Fibroblast of the aortic adventitia (primary cell): Measurements from ENCODE around the gene LRPAP1. TPM values are rescaled to one million over a fixed set of nuclear protein-coding genes. Genes with fewer than 3 reads are reported as not detected.
"Not testable (repeated sequence)": the region's sequence is repeated elsewhere in the genome, so short reads cannot be mapped to it uniquely, and the experiment has no call there.

Source experiments
- DNase-seq: peaks from one replicate; pipeline ENCODE4 v3.0.0-alpha.2; 2010; ENCODE audit warnings: low read depth
- H3K4me3 ChIP-seq: 2 replicates; pipeline ENCODE4 v1.5.1; 2011; ENCODE audit warnings: low read depth, mild to moderate bottlenecking, control low read depth, low read length, moderate library complexity
- total RNA-seq: library from RNA; depleted of rRNA; stranded (reverse); fragments of >200 nt; gene quantifications from 2 replicates; pipeline ENCODE4 v1.2.3, GENCODE V29; 2012; ENCODE audit warnings: low replicate concordance

The LRPAP1 gene
- total RNA-seq, 1 donor = 61.0 TPM

DNA sequence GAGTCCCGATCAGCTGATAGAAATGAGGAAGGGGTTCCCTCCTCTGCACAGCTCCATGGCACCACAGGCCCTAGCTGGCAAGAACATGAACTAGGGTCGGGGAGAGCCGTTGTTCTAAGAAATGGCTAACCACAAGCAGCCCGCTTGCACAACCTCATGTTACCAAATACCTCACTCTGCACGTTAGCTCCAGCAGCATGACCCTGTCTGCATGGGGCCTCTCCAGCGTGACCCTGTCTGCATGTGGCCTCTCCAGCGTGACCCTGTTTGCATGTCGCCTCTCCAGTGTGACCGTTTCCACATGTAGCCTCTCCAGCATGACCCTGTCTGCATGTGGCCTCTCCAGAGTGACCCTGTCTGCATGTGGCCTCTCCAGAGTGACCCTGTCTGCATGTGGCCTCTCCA lies 24.9 kb upstream of the LRPAP1 start:
- not testable (repeated sequence) for H3K4me3 ChIP-seq, DNase-seq

GRCh38 chr4:3556244-3556867 lies 24.1 kb upstream of the LRPAP1 start:
- H3K4me3 ChIP-seq, DNase-seq: not testable (repeated sequence)

DNA sequence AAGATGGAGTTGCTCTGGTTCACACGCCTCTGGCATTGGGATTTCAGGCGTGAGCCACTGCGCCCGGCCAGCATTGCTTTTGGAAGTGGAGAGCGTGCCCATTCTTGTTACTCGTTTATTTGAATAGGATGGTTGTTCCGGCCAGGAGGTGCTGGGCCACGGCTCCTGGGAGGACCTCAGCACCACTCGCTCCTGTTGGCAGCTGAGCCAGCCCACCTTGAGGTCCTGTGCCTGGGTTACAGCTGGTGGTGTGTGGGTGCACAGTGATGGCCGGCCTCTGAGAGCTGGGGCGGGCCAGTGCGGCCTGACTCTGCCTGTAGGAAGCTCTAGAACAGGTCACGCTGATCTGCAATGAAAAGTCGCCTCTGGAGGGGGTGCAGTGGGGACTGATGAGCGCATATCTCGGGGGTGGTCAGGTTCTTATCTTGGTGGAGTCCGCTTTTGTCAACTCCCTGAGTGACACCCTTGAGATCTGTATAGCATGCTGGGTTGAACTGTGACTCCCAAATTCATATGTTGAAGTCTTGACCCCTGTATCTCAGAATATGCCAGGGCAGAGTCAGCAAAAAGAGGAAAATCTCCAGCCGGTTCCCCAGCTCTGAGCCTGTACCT lies 23.3 kb upstream of the LRPAP1 start:
- H3K4me3 ChIP-seq, DNase-seq: not testable (repeated sequence)

- DNase-seq, H3K4me3 ChIP-seq: not testable (repeated sequence)
Measured at GRCh38 chr4:3551366-3551765, 19.1 kb upstream of the LRPAP1 start.

GRCh38 chr4:3550792-3551325 lies 18.6 kb upstream of the LRPAP1 start:
- not testable (repeated sequence) for DNase-seq, H3K4me3 ChIP-seq

DNA sequence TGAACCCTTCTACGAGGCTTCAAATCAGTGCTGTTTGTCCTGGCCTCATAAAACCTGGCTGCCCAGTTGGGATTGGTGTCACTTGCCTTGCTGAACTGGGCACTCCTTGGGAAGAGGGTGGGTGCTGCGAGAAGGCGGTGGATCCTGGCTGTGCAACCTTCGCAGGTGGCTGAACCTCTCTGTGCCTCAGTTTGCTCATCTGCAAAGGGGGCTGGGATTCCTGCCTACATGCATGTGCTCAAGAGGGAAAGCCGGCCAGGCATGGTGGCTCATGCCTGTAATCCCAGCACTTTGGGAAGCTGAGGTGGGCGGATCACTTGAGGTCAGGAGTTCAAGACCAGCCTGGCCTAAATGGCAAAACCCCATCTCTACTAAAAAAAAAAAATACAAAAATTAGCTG lies 17.8 kb upstream of the LRPAP1 start:
- not testable (repeated sequence) for H3K4me3 ChIP-seq, DNase-seq

GRCh38 chr4:3549694-3550001 lies 17.4 kb upstream of the LRPAP1 start:
- H3K4me3 ChIP-seq, DNase-seq: not testable (repeated sequence)

GRCh38 chr4:3548991-3549693 lies 16.9 kb upstream of the LRPAP1 start:
- not testable (repeated sequence) for H3K4me3 ChIP-seq, DNase-seq

DNA sequence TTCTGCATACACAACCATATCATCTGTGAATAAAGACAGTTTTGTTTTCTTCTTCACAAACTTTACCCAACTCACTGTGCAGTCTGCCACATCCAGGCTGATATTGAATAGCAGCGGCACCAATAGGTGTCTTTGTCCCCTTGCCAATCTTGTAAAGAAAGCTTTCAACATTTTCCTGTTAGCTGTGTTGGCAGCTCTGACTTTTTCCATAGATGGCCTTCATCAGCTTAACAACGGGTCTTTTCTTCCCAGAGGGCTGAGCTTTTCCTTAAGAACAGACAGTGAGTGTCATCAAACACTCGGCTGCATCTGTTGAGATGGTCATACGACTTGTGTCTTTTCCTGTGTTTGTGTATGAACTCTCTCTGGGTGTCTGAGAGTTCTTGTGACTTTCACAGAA lies 14.5 kb upstream of the LRPAP1 start:
- not testable (repeated sequence) for H3K4me3 ChIP-seq, DNase-seq

DNA sequence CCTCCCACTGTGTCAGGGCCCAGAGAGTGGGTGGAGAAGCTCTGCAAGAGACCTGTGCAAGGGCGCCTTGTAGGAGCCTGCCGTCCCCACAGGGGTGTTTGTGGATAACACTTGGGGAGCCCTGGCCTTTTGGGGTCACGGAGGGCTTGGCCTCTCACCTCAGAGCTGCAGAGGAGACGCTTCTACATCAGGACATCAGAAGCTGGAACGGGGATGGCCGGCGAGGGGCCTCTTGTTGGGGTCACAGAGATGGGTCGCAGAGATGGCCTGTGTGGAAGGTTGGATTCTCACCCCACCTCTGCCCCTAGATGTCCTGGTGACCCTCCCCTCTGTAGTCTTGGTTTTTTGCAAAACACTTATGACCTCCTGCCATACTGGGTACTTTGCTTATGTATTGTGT lies 13.1 kb upstream of the LRPAP1 start:
- not testable (repeated sequence) for DNase-seq, H3K4me3 ChIP-seq

- H3K4me3 ChIP-seq, DNase-seq: not testable (repeated sequence)
Measured at GRCh38 chr4:3544259-3545025, 12.2 kb upstream of the LRPAP1 start.

DNA sequence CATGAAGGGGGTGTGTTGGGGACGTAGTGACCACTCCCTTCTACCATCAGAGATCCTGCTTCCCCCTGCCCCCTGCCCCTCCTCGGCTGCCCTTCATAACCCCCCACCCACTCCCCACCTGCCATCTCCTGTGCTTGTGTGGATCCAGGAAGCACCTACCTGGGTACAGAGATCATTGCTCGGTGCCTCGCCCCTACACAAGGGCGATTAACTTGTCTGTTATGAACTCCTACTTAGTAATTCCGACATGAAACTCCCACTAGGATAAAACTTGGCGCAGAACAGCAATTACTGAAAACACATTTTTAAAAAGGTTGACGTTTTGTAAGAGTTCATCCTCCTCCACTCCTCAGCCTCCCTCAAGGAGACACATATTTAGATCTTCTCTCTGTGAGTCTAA lies 11.2 kb upstream of the LRPAP1 start:
- DNase-seq, H3K4me3 ChIP-seq: not testable (repeated sequence)

DNA sequence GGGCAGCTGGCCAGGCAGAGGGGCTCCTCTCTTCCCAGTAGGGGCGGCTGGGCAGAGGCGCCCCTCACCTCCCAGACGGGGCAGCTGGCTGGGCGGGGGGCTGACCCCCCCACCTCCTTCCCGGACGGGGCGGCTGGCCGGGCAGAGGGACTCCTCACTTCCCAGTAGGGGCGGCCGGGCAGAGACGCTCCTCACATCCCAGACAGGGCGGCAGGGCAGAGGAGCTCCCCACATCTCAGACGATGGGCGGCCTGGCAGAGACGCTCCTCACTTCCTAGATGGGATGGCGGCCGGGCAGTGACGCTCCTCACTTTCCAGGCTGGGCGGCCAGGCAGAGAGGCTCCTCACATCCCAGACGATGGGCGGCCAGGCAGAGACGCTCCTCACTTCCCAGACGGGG lies 6.7 kb upstream of the LRPAP1 start:
- not testable (repeated sequence) for H3K4me3 ChIP-seq

DNA sequence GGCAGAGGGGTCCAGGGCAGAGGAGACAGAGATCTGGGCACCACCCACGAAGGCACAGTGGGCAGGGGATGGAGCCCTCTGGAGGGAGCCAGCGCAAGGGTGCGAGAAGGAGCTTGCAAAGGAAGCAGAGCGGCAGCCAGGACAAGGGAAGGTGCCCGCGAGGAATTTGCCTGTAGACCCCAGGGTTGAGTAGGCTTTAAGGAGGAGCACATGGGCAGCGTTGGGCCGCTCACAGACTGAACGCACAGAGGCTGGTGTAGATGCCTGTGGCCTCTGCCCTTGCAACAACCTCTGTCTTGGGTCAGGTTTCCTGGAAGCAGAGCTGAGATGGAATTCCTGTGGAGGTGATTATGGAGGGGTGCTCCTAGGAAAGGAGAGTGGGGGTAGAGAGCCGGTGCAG lies 3.6 kb upstream of the LRPAP1 start:
- DNase-seq, H3K4me3 ChIP-seq: not testable (repeated sequence)

More for the DNA sequence above, 6.7 kb upstream of the LRPAP1 start:
- DNase-seq = not testable (repeated sequence)
